CD4-positive, alpha-beta T cell treated with Interleukin-12 subunit alpha and Interleukin-12 subunit beta, for 1 hour (primary cell): ENCODE results near the gene C1GALT1.
A peak's percentile ranks its signal among the peaks of the same experiment; 100 is the strongest.
"Not testable (repeated sequence)": the region's sequence is repeated elsewhere in the genome, so short reads cannot be mapped to it uniquely, and the experiment has no call there.

ENCODE experiments used
- DNase-seq: peaks from one replicate; pipeline ENCODE4 v3.0.0-alpha.2; 2020

C1GALT1 gene

GRCh38 chr7:7173956-7174632, 8.2 kb upstream of the C1GALT1 start:
- DNase-seq: no peak

DNA sequence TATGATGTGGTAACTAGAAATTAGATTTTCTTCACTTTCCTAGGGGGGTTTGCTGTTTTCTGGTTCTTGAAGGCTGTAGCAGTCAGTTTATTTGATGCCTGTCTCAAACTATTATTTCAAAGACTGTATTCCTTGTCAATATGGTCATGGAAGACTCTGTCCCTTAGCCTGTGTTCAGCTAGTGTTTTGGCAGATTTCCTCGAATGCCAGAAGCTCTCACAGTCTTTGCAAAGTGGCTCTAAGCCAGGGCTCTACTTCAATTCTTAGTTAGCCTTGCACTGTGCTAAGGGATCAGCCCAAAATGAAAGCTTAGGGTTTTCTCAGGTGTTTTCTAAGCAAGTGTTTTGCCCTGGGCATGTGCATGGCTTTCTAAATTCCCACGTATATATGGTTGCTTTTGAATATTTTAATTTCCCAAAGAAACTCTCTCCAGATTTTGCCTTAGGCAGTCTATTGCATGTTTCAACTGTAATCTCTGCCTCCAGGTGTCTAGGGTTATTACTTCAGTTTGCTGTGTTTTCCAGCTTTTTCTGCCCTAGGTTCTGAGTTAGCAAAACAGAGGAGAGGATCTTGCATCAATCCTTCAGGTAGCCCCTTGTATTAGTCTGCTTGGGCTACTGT, 7.2 kb upstream of the C1GALT1 start:
- no peak for DNase-seq

- no peak for DNase-seq
Observed at GRCh38 chr7:7176406-7177043, 5.8 kb upstream of the C1GALT1 start.

GRCh38 chr7:7177044-7177517, 5.3 kb upstream of the C1GALT1 start:
- no peak for DNase-seq

GRCh38 chr7:7178081-7178480, 4.3 kb upstream of the C1GALT1 start:
- DNase-seq: no peak

DNA sequence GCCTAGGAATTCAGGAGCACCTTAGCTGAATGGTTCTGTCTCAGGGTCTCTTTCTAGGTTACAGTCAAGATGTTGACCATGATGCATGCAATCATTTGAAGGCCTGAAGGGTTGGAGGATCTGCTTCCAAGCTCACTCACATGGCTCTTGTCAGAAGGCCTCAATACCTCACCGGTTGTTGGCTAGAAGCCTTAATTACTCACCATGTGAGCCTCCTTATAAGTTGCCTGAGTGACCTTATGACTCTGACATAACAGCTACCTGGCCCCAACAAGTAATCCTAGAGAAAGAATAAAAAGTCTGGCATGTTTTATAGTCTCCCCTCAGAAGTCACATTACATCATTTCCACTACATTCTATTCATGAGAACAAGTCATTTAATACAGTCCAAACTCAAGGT, 3.4 kb upstream of the C1GALT1 start:
- no peak for DNase-seq

DNA sequence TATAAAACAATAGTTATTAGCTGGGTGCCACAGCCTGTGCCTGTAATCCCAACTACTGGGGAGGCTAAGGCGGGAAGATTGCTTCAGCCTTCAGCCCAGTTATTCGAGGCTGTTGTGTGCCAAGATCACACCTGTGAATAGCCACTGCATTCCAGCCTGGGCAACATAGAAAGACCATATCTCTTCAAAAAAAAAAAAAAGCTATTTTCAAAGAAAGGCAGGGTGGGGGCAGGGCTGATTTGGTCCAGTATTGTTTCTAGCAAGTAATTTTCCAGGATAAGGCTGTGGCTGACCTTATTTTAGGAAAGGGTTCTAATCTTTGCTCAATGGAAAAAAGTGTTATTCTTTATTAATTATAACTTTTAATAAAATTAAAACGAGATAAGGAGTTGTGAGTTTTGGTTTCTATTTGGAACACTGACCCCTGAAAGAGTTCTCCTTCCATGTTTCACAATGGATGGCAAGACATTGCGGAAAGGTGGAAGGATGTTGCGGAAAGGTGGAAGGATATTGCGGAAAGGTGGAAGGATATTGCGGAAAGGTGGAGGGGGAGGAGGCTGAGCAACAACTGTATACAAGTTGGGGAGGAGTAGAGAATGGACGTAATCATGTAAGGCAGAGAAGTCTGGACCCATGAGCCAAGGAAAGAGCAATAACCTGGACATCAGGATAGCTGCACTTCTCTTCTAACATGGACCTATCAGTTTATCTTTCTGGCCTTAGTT, 1.5 kb upstream of the C1GALT1 start:
- DNase-seq: no peak

DNA sequence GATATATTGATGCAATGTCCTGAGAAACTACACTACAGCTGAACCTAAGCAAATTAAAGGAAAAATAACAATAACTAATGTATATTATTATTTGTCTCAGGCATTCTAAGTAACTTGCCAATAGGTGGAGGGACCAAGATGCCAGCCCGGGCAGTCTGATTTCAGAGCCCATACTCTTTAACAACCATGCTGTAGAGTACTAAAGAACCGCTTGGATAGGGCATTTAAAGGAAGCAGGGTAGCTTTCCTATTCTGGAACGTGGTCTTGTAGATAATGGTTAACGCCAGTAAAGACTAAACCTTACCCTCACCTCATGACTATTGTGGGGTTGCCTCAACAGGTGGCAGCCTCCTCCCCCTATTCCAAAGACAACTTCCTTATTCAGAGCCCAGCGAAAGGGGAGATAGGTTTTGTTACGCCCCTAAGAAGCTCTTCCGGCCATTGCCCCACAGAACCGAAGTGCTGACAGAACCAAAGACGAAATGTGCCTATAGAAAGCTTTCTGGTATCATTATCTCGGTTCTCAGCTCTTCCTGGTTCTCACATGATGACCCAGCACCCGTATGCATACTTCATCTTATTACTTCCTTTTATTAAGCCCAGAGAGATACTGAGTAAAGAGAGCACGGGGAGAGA, 707 bp upstream of the C1GALT1 start:
- peak; percentile 73 for DNase-seq

GRCh38 chr7:7183061-7183837, 905 bp downstream of the C1GALT1 start:
- peak; percentile 55 for DNase-seq

GRCh38 chr7:7183838-7184463, 1.6 kb downstream of the C1GALT1 start:
- DNase-seq: no peak

- DNase-seq: no peak
Observed at GRCh38 chr7:7185371-7185989, 3.1 kb downstream of the C1GALT1 start.

DNA sequence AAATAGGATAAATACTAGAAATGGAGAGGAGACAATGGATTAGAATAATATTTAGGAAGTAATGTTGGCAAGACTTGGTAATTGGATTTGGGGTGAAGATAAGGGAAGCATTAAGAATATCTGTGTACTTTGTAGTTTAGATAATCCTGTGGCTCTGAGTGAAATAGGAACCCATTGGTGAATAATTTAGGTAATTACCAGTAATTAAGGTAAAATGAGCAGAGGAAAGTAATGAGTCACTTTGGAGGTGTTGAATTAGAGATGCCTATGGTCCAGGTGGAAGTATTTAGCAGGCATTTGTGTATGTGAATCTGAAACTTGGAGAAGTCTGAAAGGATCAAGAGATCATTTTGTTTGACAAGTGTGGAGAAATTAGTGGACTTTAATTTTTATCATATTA, 5.7 kb downstream of the C1GALT1 start:
- DNase-seq: no peak

- no peak for DNase-seq
Observed at GRCh38 chr7:7188742-7189141, 6.4 kb downstream of the C1GALT1 start.

- no peak for DNase-seq
Observed at GRCh38 chr7:7190142-7190541, 7.8 kb downstream of the C1GALT1 start.

- DNase-seq: no peak
Observed at GRCh38 chr7:7191137-7191536, 8.8 kb downstream of the C1GALT1 start.

GRCh38 chr7:7192798-7193788, 10.7 kb downstream of the C1GALT1 start:
- peak; percentile 39 for DNase-seq

DNA sequence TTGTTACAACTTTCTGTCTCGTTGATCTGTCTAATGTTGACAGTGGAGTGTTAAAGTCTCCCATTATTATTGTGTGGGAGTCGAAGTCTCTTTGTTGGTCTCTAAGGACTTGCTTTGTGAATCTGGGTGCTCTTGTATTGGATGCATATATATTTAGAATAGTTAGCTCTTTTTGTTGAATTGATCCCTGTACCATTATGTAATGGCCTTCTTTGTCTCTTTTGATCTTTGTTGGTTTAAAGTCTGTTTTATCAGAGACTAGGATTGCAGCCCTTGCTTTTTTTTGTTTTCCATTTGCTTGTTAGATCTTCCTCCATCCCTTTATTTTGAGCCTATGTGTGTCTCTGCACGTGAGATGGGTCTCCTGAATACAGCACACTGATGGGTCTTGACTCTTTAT, 17.2 kb downstream of the C1GALT1 start:
- DNase-seq: not testable (repeated sequence)

DNA sequence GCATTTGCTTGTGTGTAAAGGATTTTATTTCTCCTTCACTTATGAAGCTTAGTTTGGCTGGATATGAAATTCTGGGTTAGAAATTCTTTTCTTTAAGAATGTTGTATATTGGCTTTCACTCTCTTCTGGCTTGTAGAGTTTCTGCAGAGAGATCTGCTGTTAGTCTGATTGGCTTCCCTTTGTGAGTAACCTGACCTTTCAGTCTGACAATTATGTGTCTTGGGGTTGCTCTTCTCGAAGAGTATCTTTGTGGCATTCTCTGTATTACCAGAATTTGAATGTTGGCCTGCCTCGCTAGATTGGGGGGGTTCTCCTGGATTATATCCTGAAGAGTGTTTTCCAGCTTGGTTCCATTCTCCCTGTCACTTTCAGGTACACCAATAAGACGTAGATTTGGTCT, 17.9 kb downstream of the C1GALT1 start:
- DNase-seq: not testable (repeated sequence)

GRCh38 chr7:7201578-7202374, 19.4 kb downstream of the C1GALT1 start:
- DNase-seq: peak; percentile 45
